CD4-positive, alpha-beta T cell treated with Interferon gamma for 1 hour (primary cell): ENCODE results near the gene LRRC61.

ENCODE experiments used
- DNase-seq: peaks from one replicate; pipeline ENCODE4 v3.0.0-alpha.2; 2020

The LRRC61 gene

DNA sequence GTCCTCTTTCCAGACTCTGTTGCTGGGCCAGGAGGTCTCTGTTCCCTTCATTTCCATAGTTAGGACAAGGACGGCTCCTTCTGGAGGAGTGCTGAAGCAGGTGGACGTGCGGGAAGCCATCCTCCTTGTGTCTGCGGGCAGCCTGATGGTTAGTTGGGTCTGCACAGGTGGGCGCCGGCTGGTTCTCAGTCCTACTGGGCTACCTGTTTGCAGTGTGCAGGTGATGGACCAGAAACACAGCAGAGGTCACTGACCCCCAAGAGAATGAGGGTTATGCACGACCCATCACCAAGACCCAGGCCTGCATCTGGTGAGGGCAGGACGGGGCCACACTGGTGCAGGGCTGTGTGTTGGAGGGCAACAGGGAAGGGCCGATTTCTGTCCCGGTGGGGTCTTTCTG is 10.5 kb downstream of the LRRC61 start:
- DNase-seq: no peak

DNA sequence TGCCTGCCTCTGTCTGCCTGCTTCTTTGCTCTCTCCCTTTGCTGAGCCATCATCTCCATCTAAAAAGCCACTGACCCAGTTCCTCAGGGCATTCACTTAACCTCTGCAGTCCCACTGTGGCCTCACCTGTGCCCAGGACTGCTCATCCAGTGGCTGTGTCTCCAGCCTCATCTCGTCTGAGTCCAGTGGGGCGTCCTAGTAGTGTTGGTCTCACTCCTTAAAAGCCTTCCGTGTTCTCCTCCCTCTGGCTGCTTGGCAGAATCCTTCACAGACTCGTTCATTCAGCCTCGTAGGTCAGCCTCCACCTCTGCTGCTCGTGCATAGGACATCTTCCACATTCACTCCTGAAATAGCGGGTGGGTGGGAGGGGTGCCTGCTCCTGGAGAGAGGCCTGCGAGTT is 11.0 kb downstream of the LRRC61 start:
- no peak for DNase-seq

DNA sequence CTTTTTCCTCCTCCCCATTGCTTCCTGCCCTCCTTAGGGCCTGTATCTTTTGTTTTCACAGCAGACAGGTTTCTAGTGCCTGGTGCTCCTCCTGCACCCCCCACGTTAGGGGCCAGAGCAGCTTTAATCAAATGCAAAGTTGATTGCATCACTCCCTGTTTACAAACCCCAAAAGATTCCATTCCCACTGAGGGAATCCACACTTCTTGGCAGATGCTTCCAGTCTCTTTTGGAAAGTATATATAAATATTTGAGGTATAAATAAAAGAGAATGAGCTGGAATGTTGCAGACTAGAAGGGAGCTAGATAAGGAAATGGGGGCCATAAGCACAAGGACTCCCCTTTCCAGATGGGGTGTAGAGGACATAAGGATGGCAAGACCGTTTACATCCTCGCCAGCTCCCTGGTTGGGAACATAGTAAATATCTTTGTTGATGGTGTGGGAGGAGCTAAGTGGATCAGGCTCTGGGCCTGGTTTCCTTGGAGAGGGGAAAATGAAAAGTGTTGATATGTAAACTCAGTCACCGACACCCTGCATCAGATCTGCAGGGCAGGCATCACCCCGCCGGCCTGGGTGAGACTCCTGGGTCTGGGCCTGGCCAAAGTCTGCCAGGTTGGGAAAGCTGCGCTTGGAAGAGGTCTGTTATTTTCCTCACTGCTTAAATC is 12.1 kb downstream of the LRRC61 start:
- DNase-seq: no peak

DNA sequence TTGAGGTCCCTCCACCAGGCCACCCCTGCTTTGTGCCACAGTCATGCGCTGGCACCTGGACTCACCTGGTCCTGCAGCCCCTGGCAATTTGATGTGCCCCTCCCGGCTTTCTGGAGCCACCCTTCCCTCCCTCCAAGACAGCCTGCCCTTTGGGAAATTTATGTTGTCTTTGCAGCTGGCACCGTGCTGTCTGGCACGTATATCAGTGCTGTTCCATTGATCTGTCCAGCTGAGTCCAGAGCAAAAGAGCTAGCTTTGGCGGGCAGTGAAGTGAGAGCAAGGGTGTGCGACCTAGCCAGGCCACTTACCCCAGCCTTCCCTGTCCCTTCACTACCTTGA is 12.6 kb downstream of the LRRC61 start:
- no peak for DNase-seq

DNA sequence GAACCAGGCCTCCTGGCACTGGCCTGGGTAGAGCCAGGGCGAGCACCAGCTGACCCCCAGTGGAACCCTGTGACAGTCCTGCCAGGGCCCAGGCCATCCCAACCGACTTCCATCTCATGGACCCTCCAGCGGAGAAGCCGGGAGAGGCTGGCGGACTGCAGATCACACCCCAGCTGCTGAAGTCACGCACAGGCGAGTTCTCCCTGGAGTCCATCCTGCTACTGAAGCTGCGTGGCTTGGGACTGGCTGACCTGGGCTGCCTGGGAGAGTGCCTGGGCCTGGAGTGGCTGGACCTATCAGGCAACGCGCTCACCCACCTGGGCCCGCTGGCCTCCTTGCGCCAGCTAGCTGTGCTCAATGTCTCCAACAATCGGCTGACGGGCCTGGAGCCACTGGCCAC is 13.6 kb downstream of the LRRC61 start:
- no peak for DNase-seq

DNA sequence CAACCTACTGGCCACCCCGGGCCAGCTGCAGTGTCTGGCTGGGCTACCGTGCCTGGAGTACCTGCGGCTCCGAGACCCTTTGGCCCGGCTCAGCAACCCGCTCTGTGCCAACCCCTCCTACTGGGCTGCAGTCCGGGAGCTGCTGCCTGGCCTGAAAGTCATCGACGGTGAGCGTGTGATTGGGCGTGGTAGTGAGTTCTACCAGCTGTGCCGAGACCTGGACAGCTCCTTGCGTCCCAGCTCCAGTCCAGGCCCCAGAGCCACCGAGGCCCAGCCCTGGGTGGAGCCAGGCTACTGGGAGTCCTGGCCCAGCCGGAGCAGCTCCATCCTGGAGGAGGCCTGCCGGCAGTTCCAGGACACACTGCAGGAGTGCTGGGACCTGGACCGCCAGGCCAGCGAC is 14.0 kb downstream of the LRRC61 start:
- DNase-seq: no peak

DNA sequence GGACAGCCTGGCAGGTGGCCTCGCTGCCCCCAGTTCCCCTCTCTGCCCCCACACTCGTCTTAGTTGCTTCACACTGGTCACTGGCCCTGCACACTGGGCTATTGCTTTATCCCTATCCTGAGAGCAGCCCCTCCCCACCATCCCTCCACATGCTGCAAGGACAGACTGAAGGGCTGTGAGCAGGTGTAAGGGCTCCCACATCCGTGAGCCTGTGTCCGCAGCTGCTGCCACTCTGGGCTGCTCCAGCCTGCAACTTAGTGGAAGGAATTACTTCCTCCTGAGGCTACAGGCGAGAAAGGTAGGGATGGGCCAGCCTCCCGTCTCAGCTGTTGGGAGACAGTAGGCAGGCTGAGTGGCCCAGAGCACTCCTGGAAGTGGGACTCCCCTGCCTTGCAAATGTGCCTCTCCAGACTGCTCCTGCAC is 14.5 kb downstream of the LRRC61 start:
- no peak for DNase-seq

DNA sequence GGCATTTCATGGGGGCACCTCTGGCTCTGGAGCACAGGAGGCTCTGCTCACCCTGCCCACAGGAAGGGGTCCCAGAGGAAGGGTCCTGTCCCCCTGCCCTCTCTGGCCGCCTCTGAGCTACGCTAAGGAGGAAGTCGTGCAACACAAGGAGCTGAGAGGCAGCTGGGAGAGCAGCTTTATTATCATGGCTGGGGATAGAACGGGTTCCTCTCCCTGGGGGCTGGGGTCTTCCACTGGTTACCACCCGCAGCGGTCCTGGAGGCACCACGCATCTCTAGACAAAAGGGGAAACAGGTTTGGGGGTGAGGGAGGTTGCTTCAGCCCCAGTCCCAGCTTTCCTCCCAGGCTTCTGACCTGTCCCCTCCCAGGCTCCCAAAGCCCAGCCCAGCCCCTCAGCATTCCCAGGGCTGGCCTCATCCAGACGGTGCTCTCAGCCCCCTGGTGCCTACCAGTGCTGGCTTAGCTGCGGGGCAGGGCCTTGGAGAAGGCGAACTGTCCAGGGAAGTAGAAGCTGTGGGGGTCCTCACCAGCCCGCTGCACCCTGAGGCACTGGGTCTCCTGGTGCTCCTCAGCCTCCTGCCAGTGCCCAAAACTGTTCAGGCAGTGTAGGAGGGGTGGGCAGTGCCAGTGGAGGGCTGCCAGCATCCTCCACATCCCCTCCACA is 15.1 kb downstream of the LRRC61 start:
- no peak for DNase-seq

DNA sequence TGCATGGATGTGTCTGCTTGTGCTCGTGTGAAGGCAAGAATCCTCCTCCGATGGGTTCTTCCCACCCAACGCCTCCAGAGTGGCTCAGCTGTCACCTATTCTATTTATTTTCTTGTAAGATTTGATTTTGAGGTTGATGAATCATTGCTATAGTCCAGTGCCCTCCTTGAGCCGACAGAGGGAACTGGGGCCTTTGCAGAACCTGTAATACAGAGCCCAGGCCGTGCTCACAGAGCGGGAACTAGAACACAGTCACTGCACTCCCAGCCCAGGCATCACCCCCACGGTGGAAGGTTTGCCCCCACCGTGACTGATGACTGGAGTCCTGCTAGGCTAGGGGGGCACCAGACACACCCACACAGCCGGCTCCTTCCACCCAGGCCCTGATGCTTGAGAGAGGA is 16.3 kb downstream of the LRRC61 start:
- no peak for DNase-seq

DNA sequence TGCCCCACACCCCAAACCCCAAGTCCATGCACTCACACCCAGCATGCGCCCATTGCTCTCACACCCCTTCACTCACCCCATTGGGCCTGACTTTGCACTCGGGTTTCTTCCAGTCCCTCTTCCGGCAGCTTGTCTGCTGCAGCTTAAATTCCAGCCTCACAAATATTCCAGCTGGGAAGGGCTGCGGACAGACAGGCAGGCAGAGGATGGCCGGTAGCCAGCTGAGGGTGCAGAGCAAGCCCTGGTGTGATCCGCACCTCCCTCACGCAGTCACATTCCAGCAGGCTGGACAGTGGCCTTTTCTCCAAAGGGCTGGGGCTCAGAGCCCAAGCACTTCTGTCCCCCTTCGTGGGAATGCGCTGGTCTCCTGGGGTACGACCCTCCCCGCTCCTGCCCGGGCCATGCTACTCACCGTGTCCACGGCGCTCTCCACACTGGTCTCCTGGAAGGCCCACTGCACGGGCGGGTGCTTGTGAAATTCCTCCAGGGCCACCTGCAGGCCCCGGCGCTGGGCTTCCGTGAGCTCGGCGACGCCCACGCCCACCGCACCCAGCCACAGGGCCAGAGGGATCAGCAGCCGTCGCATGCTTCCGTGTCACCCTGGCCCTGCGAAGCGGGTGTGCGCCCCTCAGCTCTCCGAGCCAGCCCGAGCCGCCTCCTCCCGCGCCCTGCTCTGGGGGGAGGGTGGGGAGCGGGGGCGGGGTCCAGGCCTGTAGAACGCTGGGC is 17.0 kb downstream of the LRRC61 start:
- DNase-seq: no peak

DNA sequence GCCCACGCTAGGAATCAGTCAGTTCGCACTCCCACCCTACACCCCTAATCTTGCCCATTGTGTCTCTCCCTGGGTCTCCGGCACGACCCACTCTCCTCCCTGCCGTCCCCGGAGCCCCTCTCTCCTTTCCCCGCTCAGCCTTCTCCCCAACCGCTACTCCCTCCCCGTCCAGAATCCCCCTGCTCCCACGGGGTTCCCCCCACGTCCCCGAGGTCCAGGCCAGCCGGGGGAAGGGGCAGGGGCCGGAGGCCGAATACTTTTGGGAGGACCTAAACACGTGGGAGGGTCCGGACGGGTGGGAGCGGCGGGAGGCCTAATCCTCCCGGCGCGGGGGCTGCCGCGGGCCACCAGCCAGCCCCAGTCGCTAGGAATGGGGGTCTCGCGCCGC is 17.7 kb downstream of the LRRC61 start:
- no peak for DNase-seq

DNA sequence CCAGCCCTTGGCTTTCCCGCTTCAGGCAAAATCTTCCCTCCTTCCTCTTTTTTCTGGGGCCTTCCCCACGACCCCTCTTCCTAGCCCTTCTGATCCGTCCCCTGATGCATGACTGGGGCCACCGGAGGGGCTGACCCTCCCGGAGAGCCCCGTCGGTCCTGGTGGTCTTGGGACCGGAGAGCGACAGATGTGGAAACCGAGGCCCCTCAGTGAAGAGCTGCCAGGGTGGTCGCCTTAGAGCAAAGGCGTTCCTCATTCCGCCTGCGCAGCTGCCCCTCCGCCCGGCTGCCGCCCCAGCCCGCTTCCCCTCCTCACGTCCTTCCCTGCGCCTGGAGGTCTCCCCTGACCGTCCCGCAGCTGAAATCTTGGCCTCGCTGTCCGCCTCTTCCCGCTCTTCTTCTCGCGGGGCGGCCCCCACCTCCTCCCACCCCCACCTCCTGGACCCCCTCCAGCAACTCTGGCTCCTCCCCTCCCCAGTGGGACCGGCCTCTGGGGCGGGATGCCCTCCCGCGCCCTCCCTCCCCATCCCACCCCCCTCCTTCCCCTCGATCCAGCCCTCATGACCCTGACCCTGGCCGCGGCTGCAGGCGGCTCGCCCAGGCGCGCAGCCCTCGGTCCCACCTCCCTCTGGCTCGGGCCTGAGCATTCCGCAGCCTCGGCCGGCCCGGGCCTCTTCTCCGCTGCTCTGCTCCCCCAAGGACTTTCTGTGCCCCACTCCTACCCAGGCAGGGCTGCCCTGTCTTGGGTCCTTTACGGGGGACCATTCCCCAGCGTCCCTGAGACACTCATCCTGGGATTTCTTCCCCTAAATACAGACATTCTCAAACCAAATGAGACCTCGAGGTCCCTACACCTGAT is 18.3 kb downstream of the LRRC61 start, which contains the start of gene RARRES2:
TSS of gene RARRES2 (minus strand) at position 367 of the 858 bp plus-strand sequence. CDS start 1,020 bp downstream, outside the sequence.
- DNase-seq: no peak

DNA sequence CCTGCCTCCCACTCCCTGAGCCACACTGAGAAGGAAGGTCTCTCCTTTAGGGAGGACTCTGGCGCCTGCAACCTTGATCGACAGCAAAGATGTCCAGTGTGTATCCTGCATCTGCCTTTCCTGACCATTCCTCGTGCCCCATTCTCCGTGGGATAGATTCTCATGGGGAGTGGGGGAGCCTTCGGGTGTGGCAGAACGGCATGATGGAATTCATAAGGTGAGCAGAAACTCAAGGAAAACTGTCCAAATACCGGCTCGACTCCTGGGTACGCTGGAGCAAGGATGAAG is 18.9 kb downstream of the LRRC61 start:
- no peak for DNase-seq

DNA sequence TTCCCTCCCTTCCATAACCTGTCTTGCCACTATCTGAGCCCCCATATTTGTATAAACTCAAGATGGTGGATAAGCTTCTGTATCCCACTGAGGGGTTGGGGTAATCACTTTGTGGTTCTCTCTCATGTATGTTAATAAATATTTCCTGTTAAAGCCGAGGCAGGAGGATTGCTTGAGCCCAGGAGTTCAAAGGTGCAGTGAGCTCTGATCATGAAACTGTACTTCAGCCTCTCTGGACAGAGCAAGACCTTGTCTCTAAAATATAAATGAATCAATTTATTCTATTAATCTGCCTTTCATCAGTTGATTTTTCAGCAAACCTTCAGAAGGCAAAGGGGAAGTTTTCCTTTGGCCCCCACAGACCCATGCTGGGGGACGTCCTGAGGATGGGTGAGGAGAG is 20.1 kb downstream of the LRRC61 start:
- DNase-seq: no peak

DNA sequence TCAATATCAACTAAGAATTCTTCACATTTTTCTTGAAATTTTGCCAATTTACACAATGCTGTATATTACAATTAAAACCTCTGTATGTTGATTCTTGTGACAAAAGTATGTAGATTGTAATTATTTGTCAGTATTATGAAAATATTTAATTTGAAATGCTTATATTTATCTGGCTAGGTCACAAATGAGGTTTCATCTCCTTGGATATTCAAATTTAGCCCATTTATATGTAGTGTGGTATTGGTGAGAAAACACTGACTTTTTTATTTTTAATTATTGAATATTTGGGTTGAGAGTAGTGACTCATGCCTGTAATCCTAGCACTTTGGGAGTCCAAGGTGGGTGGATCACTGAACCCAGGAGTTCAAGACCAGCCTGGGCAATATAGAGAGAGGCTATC is 21.1 kb downstream of the LRRC61 start:
- DNase-seq: no peak

DNA sequence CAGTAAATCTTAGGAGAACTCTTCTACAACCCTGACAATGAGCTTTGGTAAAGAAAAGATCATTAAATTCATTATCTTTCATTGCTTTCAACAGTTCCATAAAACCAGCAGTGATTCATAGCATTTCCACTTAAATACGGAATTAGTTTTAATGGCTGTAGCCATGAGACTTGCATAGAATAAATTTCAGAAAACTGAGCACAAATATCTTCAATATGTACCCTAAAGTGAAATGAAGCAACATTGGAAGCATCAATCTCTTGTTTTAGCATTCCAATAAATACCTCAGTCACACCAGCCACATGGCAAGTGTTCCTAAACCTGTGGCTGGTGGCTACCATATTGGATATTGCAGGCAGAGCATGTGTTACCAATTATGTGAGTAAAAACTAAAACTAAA is 21.9 kb downstream of the LRRC61 start:
- DNase-seq: no peak

DNA sequence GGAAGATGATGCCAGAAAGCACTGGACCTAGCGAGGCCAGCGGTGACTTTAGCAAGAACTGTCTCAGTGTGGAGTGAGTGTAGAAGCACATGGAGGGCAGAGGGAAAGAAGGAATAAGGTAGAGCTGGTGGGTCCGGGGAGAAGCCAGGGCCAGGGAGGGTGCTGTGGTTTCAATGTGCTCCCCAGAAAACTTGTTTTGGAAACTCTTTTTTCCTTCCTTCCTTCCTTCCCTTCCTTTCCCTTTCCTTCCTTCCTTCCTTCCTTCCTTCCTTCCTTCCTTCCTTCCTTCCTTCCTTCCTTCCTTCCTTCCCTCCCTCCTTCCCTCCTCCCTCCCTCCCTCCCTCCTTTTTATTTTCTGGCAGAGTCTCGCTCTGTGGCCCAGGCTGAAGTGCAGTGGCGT is 23.8 kb downstream of the LRRC61 start:
- no peak for DNase-seq

DNA sequence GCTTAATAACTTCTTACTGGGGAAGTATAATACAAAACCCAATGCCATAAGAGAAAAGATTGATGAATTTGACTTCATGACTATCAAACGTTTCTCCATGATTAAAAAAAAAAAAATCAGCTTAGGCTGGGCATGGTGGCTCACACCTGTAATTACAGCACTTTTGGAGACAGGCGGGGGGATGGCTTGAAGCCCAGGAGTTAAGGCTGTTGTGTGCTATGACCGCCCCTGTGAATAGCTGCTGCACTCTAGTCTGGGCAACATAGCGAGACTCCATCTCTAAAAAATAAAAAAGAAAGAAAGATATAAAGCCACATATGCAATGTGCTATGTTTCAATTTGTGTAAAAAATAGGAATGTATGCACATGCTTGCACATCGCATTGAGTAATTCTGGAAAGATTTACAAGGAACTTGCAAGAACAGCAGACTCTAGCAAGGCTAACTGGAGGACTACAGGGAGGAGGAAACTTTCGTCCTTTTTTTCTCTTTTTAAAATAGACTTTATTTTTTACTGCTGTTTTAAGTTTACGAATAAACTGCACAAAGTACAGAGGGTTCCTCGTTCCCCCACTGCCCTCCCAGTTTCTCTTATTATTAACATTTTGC is 28.5 kb downstream of the LRRC61 start:
- DNase-seq: no peak

DNA sequence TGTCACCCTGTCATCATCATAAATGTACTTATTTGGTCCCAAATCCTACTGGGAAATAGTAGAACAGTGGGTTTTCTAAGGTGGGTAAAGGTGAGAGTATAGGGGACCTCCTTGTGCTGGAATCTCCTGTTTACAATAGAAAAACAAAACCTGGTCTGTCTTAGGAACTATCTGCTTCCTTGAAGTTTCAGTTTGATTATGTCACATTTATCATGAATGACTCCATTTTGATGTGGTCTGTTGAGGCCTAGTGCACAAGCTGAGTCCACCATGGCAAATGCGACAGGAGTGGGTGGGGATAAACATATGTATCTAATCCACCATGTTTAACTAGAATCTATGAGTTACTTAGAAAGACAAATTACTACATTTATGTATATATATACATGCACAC is 32.5 kb downstream of the LRRC61 start:
- DNase-seq: no peak

DNA sequence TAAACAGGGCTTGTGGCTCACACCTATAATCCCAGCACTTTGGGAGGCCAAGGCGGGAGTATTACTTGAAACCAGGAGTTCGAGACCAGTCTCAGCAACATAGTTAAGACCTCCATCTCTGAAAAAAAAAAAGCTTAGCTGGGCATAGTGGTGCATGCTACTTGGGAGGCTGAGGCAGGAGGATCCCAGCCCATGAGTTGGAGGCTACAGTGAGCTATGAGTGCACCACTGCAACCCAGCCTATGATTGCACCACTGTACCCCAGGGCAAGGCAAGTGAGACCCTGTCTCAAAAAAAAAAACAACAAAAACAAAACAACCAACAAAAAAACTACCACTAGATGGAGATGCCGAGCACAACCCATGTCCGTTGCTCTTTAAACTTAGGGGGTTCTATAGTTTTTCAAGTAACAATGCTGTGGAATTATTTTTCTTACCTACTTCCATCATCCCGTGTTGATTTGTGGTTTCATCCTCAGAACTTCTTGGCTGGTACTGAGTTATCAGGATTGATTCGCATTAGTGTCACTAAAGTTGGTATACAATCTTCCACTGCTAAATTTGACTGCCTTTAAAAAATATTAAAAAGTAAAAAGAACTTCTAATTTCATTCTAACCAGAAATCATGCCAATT is 33.2 kb downstream of the LRRC61 start:
- DNase-seq: no peak

DNA sequence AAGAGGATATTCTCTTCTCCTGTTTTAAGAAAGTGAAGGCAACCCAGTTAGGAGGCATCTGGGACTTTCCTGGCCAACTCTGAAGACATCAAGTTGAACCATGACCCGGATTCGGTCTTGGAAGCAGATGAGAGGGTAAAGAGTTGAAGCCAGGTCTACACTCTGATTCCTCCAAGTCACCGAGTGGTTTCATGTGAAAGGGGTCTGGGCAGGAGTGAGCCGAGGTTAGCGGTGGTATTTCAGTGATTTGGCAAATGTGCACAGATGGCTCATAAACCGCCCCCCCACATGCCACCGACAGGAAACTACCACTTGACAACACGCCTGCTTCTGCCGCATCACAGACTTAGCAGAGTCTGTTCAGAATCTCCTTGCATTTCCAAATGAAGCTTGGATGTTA is 34.1 kb downstream of the LRRC61 start:
- DNase-seq: peak; percentile 59

DNA sequence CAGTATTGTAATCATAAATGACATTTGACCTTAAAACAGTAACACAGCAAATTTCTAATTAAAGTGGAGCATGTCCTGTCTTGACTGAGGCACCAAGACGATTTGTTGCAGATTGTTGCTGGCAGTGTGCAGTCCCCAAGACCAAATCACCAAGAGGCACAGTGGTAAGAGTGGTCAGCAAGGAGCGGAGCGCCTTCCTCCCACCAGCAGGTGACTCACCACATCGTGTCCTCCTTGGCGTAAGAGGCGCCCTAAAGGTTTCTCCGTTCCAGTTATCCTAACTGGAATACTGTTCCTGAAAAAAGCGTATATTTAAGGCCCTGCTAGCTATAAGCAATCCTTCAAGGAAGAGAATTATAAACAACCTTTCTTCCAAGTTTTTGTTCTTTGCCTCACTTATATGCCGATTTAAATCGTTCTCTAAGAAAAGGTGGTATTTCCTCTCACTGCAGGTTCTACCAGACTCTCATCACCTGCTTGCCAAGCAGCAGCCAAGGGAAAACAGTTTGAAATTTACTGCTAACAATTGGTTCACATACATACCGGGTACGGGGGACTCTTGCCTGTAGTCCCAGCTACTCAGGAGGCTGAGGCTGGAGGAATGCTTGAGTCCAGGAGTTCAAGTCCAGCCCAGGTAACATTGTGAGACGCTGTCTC is 34.7 kb downstream of the LRRC61 start:
- DNase-seq: no peak
